MV-4-11 (cell line): ENCODE measurements around the gene HRH3.
A peak's percentile ranks its signal among the peaks of the same experiment; 100 is the strongest.

Source experiments
- DNase-seq: peaks from one replicate; lab custom pipeline; 2025; lab: John Stamatoyannopoulos, UW

Gene HRH3

GRCh38 chr20:62219992-62220665, at the start of gene HRH3:
Gene HRH3, minus strand, starts transcription at chr20:62220278. Its CDS starts 308 bp downstream, at chr20:62219970.
- DNase-seq, result no peak

- no peak for DNase-seq
These were observed 49.8 kb upstream of the HRH3 start for GRCh38 chr20:62269871-62270270.

GRCh38 chr20:62269378-62269777, 49.3 kb upstream of the HRH3 start:
- DNase-seq, result no peak

DNA sequence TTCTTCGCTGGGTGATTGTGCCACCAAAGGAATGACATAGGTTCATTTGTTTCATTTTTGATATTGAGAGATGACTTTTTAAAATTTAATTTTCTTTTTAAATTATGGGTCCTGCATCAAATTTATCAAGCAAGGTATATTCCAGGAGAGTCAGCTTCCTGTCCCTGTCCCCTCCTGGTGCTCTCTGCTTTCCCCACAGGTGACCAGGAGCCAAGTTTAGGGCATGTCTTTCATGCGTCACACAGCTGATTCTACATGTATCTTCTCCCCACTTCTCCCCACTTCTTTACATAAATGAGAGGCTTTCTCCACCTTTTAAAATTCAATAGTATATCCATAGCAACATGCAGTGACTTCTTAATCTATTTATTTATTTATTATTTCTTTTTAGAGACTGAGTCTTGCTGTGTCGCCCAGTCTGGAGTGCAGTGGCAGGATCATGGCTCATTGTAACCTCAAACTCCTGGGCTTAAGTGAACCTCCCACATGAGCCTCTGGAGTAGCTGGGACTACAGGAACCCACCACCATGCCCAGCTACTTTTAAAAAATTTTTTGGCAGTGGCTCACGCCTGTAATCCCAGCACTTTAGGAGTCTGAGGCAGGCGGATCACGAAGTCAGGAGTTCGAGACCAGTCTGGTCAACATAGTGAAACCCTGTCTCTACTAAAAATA, 48.3 kb upstream of the HRH3 start:
- no peak for DNase-seq

DNA sequence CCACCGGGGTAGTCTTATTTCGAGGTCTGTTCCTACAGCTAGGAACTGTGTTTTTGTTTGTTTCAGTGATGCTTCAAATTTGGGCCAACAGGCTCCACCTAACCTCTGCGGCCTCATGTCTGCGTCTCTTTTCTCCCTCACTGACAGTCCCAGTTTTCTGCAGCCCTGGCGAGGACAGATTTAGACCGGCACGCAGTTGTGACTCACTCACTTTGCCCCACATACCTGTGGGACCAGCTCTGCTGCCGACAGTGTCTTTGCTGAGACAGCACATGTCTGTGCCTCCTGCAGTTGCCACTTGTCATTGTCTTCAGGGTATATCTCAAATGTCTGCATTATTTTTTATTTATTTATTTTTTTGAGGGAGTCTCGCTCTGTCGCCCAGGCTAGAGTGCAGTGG, 47.5 kb upstream of the HRH3 start:
- no peak for DNase-seq

- no peak for DNase-seq
These were observed 46.8 kb upstream of the HRH3 start for GRCh38 chr20:62266851-62267250.

GRCh38 chr20:62266340-62266739, 46.3 kb upstream of the HRH3 start:
- DNase-seq, result no peak

GRCh38 chr20:62265365-62265764, 45.3 kb upstream of the HRH3 start:
- DNase-seq, result no peak

DNA sequence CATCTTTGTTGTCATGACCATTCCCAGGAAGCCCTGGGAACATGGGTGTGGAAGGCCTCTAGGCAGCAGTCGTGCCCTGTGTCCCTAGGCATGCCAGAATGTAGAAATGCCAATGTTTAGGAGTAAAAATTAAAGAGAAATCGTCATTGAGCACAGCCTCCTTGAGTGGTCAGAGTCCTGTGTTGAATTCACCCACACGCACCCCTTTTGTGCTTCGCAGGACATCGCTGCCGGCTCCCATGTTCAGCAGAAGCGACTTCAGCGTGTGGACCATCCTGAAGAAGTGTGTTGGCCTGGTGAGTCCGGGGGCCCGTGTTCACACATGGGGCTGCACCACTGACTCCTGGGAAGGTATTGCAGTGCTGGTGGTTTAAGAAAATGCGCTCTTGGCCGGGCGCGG, 43.3 kb upstream of the HRH3 start:
- no peak for DNase-seq

- DNase-seq, result no peak
These were observed 42.0 kb upstream of the HRH3 start for GRCh38 chr20:62262064-62262463.

DNA sequence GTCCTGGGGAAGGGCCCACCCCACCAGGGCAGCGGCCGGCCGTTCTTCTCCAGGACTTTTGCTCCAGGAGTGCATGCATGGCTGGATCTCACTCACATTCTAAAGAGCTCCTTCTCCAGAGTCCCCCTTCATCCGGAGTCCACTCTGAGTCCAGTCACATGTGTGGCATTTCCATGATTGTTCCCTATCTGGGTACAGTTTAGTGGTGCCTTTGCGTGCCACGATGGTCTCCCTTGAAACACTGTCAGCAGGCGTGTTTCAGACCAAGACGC, 39.2 kb upstream of the HRH3 start:
- no peak for DNase-seq

DNA sequence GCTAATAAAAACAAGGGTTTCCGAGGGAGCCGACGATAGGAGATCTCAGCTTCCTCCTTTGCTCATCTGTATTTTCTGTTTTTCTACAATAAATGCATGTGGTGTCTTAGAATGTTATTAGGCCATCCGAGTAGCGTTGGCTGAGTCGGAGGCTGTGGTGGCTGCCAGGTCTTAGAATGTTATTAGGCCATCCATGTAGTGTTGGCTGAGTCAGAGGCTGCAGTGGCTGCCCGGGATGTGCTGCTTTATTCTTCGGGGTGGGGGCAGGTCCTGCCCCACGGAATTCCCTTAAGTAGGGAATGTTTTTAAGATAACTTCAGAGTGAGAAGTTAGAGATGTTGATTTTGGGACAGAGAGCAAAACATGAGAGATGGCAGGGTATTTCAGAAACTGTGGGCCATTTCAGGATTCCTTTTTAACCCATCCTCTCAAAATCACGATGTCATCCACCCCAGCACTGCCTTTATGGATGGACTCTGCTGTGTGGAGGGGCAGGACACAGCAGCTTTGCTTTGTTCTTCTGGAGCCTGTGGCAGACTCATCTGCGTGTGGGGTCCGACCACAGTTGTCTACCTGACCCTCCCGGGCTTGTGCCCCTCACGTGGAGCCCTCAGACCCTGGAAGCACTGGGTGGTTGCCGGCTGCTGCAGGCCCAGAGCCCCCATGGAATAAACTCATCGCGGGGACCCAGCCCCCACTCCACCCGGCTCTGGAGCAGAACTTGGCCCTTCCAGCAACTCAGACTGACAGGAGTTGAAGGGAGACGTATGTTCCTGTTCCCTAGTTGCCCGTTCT, 38.6 kb upstream of the HRH3 start:
- DNase-seq, result no peak

DNA sequence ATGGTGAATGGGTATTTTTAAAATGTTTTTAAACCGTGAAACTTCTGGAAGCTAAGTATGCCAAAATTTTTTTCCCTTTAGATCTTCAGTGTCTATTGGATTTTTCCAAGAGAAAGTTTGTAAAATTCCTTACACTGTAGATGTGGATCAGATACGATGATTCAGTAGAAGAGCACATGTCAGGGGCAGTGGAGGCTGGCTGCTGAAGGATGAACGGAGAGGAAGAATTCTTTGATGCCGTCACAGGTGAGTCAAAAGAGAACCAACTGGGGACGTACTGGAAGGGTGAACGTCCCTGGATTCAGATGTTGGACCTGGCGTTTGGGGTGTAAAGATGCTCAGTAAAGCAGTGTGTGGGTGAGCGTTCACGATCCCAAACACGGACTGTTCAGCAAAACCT, 35.9 kb upstream of the HRH3 start:
- no peak for DNase-seq

DNA sequence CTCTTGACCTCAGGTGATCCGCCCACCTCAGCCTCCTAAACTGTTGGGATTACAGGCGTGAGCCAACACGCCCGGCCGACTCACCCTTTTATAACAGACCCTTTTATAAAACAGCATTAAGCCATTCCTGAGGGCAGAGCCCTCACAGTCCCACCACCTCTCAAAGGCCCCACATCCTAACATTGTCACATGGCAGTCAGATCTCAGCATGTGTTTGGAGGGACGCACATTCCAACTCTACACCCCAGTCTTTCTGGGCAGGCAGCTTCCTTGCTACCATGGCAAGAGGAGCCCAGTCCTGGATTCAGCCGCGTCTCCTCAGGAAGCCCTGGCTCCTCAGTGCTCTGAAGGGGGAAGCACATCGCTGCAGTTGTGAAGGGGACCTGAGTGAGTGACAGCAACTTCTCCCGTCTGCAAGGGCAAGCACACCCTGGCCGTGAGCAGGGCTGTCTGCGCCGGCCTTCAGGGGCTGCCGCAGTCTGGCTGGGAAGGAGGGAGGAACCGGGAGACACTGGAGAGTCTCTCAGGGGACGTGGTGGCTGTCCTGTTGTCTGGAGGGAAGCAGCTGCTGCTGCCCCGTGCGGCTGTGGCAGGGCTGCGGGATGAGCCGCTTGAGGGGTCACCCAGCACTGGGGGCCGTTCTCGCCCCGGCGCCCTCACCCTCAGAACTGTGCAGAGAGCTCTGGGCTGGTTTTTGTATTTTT, 34.1 kb upstream of the HRH3 start:
- DNase-seq, result no peak

DNA sequence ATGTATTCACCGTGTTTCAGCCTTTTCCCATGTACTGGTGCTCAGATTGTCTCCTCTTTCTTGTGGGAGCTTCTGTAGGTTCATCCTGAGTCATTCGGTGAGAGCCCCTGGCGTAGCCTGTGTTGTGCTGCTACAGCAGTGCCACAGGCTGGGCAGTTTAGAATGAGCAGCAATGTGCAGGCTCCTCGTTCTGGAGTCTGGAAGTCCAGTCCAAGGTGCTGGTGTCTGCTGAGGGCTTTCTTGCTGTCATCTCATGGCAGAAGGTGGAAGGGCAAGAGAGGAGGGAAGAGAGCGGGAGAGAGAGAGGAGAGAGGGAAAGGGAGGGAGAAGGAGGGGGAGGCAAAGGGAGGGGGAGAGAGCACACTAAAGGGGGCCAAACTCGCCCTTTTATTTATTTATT, 33.3 kb upstream of the HRH3 start:
- DNase-seq, result no peak

DNA sequence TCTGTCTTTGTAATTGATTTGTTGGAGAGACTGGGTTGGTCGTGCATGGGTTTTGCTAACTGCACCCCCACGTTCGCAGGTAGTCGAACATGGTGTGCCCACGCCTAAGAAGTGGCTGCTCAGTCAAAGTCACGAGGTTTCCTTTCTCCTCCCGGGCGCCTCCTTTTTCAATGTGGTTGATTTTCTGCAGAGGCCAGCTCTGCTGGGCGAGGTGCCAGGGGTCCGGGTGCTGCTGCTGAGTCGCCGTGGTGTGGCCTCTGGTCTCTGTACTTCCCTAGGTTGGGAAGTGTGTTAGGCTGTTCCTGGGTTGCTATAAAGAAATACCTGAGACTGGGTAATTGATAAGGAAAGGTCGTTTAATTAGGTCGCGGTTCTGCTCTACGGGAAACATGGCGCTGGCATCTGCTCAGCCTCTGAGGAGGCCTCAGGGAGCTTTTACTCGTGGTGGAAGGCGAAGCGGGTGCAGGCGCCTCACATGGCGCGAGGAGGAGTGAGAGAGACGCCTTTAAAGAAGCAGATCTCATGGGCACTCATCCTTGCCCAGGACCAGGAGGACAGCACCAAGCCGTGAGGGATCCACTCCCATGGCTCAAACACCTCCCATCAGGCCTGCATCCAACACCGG, 32.4 kb upstream of the HRH3 start:
- DNase-seq, result no peak

- DNase-seq, result peak; percentile 4
These were observed 28.9 kb upstream of the HRH3 start for GRCh38 chr20:62248890-62249560.

GRCh38 chr20:62246872-62247652, 27.0 kb upstream of the HRH3 start:
- no peak for DNase-seq

DNA sequence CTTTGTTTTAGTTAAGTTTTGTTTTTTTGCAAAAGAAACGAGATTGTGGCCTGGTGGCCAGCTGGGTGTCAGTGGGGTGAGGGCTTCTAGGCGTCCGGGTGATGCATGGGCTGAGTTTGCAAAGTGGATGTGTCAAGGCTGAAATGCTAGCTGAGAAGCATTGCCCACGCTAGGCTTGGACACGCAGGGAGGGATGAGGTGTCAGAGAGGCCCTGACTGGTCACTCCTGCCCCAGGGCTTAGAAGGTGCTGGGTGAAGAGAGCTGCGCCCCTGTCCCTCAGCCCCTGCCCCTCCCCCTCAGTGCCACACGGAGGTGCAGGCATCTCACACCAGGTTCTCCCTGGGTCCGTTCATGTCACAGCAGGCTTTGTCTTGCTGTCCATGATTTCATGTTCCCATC, 26.4 kb upstream of the HRH3 start:
- DNase-seq, result no peak

DNA sequence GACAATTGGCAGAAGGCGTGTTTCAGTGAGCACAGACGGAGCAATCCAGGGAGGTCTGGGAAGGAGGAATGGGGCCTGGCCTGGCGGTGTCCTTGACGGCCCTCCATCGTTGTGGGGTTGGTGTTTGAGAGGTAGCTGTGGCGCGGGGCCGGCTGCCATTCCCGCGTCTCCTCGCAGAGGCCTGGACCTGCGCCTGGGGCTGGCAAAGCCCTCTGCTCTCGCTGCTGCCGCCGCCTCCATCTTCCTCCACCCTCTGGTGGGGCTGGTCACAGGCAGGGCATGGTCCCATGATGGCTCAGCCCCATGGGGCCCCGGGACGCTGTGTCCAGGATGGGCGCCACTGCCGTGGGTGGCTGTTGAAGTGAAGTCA, 25.8 kb upstream of the HRH3 start:
- no peak for DNase-seq

DNA sequence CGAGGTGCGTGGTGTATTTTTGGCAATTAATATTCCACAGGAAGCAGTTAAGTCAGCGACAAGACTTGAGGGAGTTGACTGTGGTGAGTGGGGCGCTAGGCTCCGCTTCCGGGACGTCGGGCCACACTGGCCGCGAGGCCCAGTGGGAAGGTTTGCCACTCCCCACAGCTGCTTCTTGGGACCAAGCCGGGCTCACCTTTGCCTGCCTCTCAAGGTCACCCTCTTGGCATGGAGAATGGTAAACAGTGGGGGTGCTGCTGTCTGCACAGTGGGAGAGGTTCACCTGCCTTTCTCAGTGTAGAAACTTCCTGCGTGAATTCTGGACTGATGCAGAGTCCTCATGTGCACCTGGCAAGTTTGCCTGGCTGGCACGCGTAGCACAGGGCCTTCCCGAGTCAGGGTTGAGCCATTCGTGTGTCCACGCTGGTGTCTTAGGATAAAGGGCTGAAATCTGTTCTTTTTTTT, 24.6 kb upstream of the HRH3 start:
- DNase-seq, result no peak
